Activated CD4-positive, alpha-beta memory T cell treated with anti-CD3 and anti-CD28 coated beads, Interleukin-2, amount 10 ng/mL, durations not matched to agents 7 days and 5 days (primary cell): Measurements from ENCODE around the gene TGM1. TPM values are rescaled to one million over a fixed set of nuclear protein-coding genes. Genes with fewer than 3 reads are reported as not detected.
"Not testable (repeated sequence)": the region's sequence is repeated elsewhere in the genome, so short reads cannot be mapped to it uniquely, and the experiment has no call there.

ENCODE experiments used
- CTCF ChIA-PET: fragments of 350-600 bp; sonication (Branson Sonifier 250); formaldehyde crosslinking; loops from one replicate; lab custom pipeline; 2021; ENCODE audit warnings: antibody characterized with exemption, inconsistent platforms; lab: Charles Lee
- POLR2A ChIA-PET: fragments of 350-600 bp; sonication (Branson Sonifier 250); formaldehyde crosslinking; loops from one replicate; lab custom pipeline; 2021; ENCODE audit warnings: antibody characterized with exemption; lab: Charles Lee
- DNase-seq: peaks from one replicate; pipeline ENCODE4 v3.0.0-alpha.2; 2020
- H3K27ac Mint-ChIP-seq: one replicate; pipeline ENCODE4 v1.8.0; 2021; ENCODE audit warnings: mild to moderate bottlenecking, mixed read lengths
- H3K27me3 Mint-ChIP-seq: one replicate; pipeline ENCODE4 v1.8.0; 2021; ENCODE audit warnings: mixed read lengths
- H3K36me3 Mint-ChIP-seq: one replicate; pipeline ENCODE4 v1.8.0; 2021; ENCODE audit warnings: low read depth, mixed read lengths
- H3K4me1 Mint-ChIP-seq: one replicate; pipeline ENCODE4 v1.8.0; 2021; ENCODE audit warnings: mixed read lengths
- H3K4me3 Mint-ChIP-seq: one replicate; pipeline ENCODE4 v1.8.0; 2021; ENCODE audit warnings: mild to moderate bottlenecking, mixed read lengths
- H3K9me3 Mint-ChIP-seq: one replicate; pipeline ENCODE4 v1.8.0; 2021; ENCODE audit warnings: mixed read lengths
- total RNA-seq, 2 experiments: library from RNA; stranded (reverse); gene quantifications; one replicate each; pipeline ENCODE4 v1.2.3, GENCODE V29; 2021

The TGM1 gene
- total RNA-seq, 2 experiments from 2014 or later, result 4.0 to 4.4 TPM

DNA sequence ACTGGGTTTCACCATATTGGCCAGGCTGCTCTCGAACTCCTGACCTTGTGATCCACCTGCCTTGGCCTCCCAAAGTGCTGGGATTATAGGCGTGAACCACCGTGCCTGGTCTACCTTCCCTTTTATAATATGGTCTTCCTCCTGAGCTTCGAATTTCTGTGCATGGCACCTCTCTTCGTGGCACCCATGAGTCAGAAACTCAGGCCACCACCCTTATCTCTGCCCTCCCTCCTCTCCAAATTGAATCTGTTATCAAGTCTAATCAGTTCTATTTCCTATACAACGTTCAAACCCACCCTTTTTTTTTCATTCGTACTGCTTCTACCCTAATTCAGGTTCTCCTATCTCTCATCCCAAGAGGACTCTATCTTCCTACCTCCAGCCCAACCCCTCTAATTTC lies 15.6 kb downstream of the TGM1 start:
- peaks cover 13% of the 10 kb centered on the region for H3K36me3 Mint-ChIP-seq
- H3K4me3 Mint-ChIP-seq, result peak overlapping the region; percentile 23
- H3K27ac Mint-ChIP-seq, result peak overlapping the region; percentile 87
- H3K4me1 Mint-ChIP-seq, result peaks cover 61% of the 10 kb centered on the region
- DNase-seq, result no peak
- H3K9me3 Mint-ChIP-seq, result no peaks in the 10 kb centered on the region
- POLR2A ChIA-PET, result interaction anchor here (0.8 to 7.8 kb wide), 27 partner anchors 9 to 194 kb away, joined by 3 to 127 read pairs (median 6); partner anchors contain the start of genes CBLN3, CHMP4A, CIDEB and DCAF11
- no peaks in the 10 kb centered on the region for H3K27me3 Mint-ChIP-seq
- CTCF ChIA-PET, result interaction anchor here (0.8 to 9.2 kb wide), 18 partner anchors 10 to 189 kb away, joined by 3 to 213 read pairs (median 6); partner anchors contain the start of genes CIDEB, DHRS1, LTB4R and MDP1

DNA sequence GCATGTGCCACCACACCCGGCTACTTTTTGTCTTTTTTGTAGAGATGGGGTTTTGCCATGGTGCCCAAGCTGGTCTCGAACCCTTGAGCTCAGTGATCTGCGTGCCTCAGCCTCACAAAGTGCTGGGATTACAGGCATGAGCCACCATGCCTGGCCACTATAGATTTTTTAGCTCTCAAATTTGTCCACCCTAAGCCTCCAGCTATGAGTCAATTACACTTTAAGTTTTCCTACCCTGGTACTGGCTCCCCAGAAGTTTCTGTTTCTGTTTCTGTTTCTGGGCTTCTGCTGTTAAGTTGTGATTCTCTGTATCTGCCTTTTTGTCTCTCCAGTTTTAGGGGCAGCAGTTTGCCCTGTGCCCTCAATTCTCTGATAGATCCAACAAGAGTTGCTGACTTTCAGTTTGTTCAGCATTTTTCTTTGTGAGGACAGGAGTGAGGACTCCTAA lies 16.2 kb downstream of the TGM1 start:
- Mint-ChIP-seq H3K27ac (peak overlapping the region; percentile 87), H3K27me3 (no peaks in the 10 kb centered on the region), H3K9me3 (no peaks in the 10 kb centered on the region), H3K4me1 (peaks cover 61% of the 10 kb centered on the region), H3K4me3 (peak overlapping the region; percentile 55), H3K36me3 (peaks cover 19% of the 10 kb centered on the region)
- CTCF ChIA-PET, result interaction anchor here (0.7 to 9.2 kb wide), 21 partner anchors 10 to 189 kb away, joined by 3 to 213 read pairs (median 6); partner anchors contain the start of genes CIDEB, DHRS1, IRF9 and LTB4R
- POLR2A ChIA-PET, result interaction anchor here (0.6 to 7.8 kb wide), 32 partner anchors 8 to 256 kb away, joined by 3 to 127 read pairs (median 6); partner anchors contain the start of genes CBLN3, CHMP4A, CIDEB and DCAF11
- peak; percentile 47 for DNase-seq

DNA sequence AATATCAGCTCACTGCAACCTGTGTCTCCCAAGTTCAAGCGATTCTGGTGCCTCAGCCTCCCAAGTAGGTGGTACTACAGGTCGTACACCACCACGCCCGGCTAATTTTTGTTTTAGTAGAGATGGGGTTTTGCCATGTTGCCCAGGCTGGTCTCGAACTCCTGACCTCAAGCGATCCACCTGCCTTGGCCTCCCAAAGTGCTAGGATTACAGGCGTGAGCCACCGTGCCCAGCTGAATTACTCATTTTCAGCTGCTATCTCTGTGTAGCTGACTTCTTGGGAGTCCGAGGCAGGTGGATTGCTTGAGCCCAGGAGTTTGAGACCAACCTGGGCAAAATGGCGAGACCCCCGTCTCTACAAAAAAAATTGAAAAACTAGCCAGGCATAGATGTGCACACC lies 17.6 kb downstream of the TGM1 start:
- Mint-ChIP-seq H3K4me1 (peaks cover 57% of the 10 kb centered on the region), H3K27ac (peak overlapping the region; percentile 50), H3K36me3 (peaks cover 25% of the 10 kb centered on the region)
- not testable (repeated sequence) for H3K9me3 Mint-ChIP-seq, DNase-seq, H3K27me3 Mint-ChIP-seq, H3K4me3 Mint-ChIP-seq
- CTCF ChIA-PET, result interaction anchor here (0.9 to 9.2 kb wide), 9 partner anchors 26 to 186 kb away, joined by 3 to 213 read pairs (median 24); partner anchors contain the start of genes DHRS1, MDP1, NOP9 and RABGGTA
- POLR2A ChIA-PET, result interaction anchor here (0.7 to 7.8 kb wide), 9 partner anchors 10 to 190 kb away, joined by 3 to 127 read pairs (median 6); partner anchors contain the start of genes CHMP4A, CIDEB, DHRS1 and GMPR2

DNA sequence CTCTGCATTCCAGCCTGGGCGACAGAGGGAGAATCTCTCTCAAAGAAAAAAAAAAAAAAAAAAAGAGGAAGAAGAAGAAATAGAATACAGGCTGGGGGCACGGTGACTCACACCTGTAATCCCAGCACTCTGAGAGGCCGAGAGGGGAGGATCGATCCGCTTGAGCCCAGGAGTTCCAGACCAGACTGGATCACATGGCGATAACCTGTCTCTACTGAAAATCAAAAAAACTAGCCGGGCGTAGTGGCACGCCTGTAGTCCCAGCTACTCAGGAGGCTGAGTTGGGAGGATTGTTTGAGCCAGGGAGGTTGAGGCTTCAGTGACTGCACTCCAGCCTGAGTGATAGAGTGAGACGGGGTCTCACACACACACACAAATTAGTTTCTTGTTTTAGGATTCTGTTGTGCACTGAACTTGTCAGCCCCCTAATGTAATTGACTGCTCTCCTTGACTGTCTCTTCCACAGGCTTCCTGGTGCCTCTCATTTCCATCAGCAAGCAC lies 19.6 kb downstream of the TGM1 start:
- ChIA-PET POLR2A (interaction anchor here (1.2 to 7.8 kb wide), 31 partner anchors 8 to 199 kb away, joined by 3 to 127 read pairs (median 12); partner anchors contain the start of genes CBLN3, CHMP4A, CIDEB and DCAF11), CTCF (interaction anchor here (0.7 to 9.2 kb wide), 30 partner anchors 8 to 683 kb away, joined by 3 to 213 read pairs (median 14); partner anchors contain the start of genes CHMP4A, CIDEB, DCAF11 and DHRS1)
- Mint-ChIP-seq H3K9me3 (no peaks in the 10 kb centered on the region), H3K27me3 (no peaks in the 10 kb centered on the region), H3K4me3 (peak overlapping the region; percentile 89), H3K36me3 (peaks cover 39% of the 10 kb centered on the region), H3K4me1 (peaks cover 58% of the 10 kb centered on the region), H3K27ac (peak overlapping the region; percentile 96)
- DNase-seq, result no peak

DNA sequence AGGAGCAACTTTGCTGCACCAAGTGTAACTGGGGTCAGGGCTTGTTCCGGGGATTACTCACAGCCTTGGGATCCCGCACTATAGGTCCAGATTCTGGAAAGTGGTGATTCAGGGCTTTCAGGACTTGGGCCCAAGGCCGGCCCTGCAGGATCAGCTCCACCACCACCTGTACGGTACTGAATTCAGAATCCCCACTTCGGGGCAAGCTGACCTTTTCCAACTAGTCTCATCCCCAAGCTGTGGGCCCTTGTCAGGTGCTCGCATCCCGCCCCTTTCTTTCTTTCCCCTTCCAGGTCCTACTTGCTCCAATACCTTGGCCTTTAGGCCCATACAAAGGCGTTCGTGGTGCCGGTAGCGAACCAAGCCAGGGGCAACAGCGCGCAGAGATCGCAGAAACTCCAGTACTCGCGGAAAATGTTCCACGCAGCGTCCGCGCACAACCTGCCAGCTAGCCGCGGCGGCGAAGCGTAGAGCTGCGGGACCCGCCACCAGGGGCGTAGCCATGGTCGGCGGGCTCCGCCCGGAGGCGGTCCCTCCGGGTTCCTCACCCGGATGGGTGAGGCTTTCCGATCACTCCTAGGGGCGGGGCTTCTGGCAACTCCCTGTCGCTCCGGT lies 21.0 kb downstream of the TGM1 start:
- Mint-ChIP-seq H3K27ac (peak overlapping the region; percentile 96), H3K9me3 (no peaks in the 10 kb centered on the region), H3K4me3 (peak overlapping the region; percentile 89), H3K27me3 (no peaks in the 10 kb centered on the region), H3K4me1 (peaks cover 61% of the 10 kb centered on the region), H3K36me3 (peaks cover 50% of the 10 kb centered on the region)
- peak; percentile 94 for DNase-seq
- POLR2A ChIA-PET, result interaction anchor here (0.7 to 7.8 kb wide), 50 partner anchors 8 to 200 kb away, joined by 3 to 127 read pairs (median 8); partner anchors contain the start of genes CBLN3, CHMP4A, CIDEB and DCAF11
- CTCF ChIA-PET, result interaction anchor here (0.7 to 9.2 kb wide), 39 partner anchors 9 to 195 kb away, joined by 3 to 213 read pairs (median 11); partner anchors contain the start of genes CHMP4A, CIDEB, DCAF11 and DHRS1

DNA sequence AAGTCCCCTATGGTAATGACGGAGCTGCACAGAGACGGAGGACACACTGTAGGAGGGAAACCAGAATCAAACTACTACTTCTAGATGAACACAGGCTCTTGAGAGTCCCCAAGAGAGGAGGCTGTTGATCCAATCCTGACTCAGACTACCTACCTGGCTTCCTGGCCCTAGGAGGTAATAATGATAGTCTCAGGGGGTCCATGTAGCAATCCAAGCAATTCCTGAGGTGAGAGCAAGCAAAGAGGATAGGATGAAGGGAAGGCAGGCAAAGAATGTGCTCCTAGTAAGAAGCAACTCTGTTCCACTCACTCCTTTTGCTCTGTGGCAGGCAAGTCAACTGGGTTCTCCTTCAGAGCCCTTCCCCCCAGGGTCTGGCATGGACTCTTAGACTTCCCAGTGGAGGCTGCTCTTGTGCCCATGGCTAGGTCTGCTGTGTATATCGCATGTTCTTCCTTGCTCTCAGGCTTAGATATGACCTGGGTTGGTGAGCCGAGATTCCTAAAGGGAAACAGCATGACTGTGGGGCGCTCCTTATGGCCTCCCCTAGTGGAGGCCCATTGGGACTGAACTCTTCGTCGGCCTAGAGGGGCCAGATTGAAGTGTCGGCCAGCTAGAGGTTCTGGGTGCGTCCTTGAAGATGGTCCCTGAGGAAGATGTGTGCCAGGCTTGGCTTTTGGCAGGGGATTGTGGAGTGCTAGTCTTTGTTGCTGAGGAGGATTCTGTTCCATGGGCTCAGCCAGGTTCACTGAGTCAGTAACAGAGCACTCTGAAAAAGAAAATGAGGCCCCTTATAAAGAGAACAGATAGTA lies 22.7 kb downstream of the TGM1 start:
- no peak for DNase-seq
- POLR2A ChIA-PET, result interaction anchor here (2.4 to 9.7 kb wide), 10 partner anchors 11 to 191 kb away, joined by 8 to 136 read pairs (median 32); partner anchors contain the start of genes CBLN3, CHMP4A, CIDEB and DHRS1
- H3K4me3 Mint-ChIP-seq, result peak overlapping the region; percentile 89
- peaks cover 65% of the 10 kb centered on the region for H3K36me3 Mint-ChIP-seq
- no peaks in the 10 kb centered on the region for H3K27me3 Mint-ChIP-seq
- CTCF ChIA-PET, result interaction anchor here (2.8 to 4.7 kb wide), 2 partner anchors 7 to 191 kb away, joined by 18 to 56 read pairs; partner anchors contain the start of genes GMPR2 and NEDD8
- no peaks in the 10 kb centered on the region for H3K9me3 Mint-ChIP-seq
- H3K4me1 Mint-ChIP-seq, result peaks cover 71% of the 10 kb centered on the region
- H3K27ac Mint-ChIP-seq, result peak overlapping the region; percentile 56

DNA sequence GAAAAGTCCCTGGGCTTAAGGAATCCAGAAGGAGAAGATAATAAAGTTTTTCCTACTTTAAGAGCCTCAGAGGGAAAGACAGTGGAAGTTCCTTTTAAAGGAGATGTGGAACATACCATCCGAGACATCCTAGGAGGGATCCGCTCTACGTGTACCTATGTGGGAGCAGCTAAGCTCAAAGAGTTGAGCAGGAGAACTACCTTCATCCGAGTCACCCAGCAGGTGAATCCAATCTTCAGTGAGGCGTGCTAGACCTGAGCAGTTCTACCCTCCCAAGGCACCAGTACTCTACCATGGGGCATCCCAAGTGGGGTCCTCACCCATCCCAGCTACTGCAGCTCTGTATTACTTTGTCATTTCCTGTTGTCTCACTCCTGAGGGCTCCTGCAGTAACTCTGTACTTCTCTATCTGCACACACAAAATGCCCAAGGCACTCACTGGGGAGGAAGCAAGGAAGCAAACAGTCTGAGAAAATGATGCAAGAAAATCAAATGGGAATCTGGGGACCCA lies 24.4 kb downstream of the TGM1 start:
- Mint-ChIP-seq H3K9me3 (no peaks in the 10 kb centered on the region), H3K4me3 (no peak overlapping the region), H3K36me3 (peaks cover 78% of the 10 kb centered on the region), H3K27me3 (no peaks in the 10 kb centered on the region), H3K27ac (peak overlapping the region; percentile 6), H3K4me1 (peaks cover 79% of the 10 kb centered on the region)
- DNase-seq, result no peak
- ChIA-PET POLR2A (interaction anchor here (0.9 to 9.7 kb wide), 8 partner anchors 9 to 192 kb away, joined by 3 to 136 read pairs (median 5); partner anchors contain the start of genes CHMP4A, DHRS1, IRF9 and KHNYN), CTCF (interaction anchor here (1.0 to 1.6 kb wide), 5 partner anchors 25 to 193 kb away, joined by 3 to 7 read pairs (median 4); partner anchors contain the start of genes CHMP4A, CIDEB and RABGGTA)

DNA sequence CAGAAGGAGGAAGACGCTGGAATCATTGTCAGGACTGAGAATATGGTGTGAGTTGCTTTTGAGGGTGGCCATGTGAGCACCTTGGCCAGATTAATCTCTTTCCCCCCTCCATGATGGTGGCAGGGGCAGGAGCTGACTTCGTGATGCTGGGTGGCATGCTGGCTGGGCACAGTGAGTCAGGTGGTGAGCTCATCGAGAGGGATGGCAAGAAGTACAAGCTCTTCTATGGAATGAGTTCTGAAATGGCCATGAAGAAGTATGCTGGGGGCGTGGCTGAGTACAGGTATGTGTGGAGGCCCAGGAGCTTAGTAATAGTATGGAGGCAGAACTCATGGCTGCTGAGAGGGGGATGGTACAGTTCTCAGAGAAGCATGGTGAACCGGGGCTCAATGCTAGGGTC lies 24.9 kb downstream of the TGM1 start:
- Mint-ChIP-seq H3K27me3 (no peaks in the 10 kb centered on the region), H3K27ac (no peak overlapping the region), H3K36me3 (peaks cover 79% of the 10 kb centered on the region), H3K9me3 (no peaks in the 10 kb centered on the region), H3K4me3 (no peak overlapping the region), H3K4me1 (peaks cover 77% of the 10 kb centered on the region)
- ChIA-PET CTCF (interaction anchor here (1.0 to 1.6 kb wide), 5 partner anchors 25 to 193 kb away, joined by 3 to 7 read pairs (median 4); partner anchors contain the start of genes CHMP4A, CIDEB and RABGGTA), POLR2A (interaction anchor here (0.7 to 9.7 kb wide), 9 partner anchors 9 to 192 kb away, joined by 3 to 136 read pairs (median 5); partner anchors contain the start of genes CHMP4A, DHRS1, IRF9 and KHNYN)
- no peak for DNase-seq

DNA sequence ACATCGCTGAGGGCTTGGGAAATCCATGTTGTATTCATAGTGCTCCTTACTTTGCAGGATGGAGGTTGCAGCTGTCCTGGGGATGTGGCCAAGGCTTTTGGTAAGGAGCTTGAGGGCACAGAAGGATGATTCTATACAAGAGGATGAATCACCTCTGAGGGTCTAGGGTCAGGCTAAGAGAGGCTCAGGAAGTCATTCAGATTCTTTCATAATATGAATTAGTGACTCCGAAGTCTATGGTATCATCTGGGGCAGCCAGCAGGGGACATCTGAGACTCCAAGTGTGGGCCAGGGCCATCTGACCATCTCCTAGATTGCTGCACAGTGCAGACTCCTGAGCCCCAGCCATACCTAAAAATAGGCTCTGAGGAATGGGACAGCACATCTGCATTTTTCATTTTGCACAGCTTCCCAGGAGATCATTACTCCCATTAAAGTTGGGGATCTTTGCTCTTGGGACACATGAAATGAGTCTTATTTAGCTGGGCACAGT lies 25.5 kb downstream of the TGM1 start:
- Mint-ChIP-seq H3K36me3 (peaks cover 79% of the 10 kb centered on the region), H3K27me3 (no peaks in the 10 kb centered on the region), H3K4me1 (peaks cover 75% of the 10 kb centered on the region), H3K27ac (no peak overlapping the region), H3K9me3 (no peaks in the 10 kb centered on the region), H3K4me3 (no peak overlapping the region)
- DNase-seq, result no peak
- ChIA-PET CTCF (interaction anchor here (1.0 to 1.6 kb wide), 5 partner anchors 24 to 194 kb away, joined by 3 to 7 read pairs (median 4); partner anchors contain the start of genes CHMP4A, CIDEB and RABGGTA), POLR2A (interaction anchor here (0.7 to 9.7 kb wide), 10 partner anchors 10 to 96 kb away, joined by 3 to 136 read pairs (median 4); partner anchors contain the start of genes CHMP4A, DHRS1, IRF9 and LTB4R)

DNA sequence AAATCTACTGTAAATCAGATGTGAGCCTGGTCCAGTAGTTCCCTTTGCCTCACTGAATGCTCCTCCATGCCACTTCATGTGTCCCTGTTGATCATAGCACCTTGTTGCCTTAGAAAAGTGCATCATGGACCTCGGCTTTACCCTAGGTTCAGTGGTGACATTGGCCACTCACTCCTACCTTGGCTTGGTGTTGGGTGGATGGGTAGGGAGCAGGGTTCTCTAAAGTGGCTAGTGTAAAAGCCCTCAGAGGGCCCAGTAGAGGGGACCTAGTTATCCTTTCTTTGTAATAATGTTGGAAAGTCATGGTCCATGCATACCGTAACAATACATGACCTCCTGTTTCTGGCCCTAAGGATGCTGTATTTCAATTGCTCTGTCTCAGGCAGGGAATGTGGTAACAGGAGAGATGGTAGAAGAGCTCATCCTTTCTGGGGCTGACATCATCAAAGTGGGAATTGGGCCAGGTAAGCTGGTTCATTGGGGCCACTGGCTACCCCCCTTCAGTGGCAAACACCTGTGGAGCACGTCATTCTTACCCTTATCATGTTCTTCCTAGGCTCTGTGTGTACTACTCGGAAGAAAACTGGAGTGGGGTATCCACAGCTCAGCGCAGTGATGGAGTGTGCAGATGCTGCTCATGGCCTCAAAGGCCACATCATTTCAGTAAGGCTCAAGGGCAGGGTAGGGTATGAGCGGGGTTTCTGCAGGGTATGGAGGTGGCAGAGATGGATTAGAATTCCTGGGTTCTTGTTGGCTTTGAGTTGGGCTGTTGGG lies 26.1 kb downstream of the TGM1 start:
- no peaks in the 10 kb centered on the region for H3K9me3 Mint-ChIP-seq
- no peak overlapping the region for H3K27ac Mint-ChIP-seq
- ChIA-PET CTCF (no interaction called here), POLR2A (interaction anchor here (1.1 to 9.7 kb wide), 4 partner anchors 23 to 96 kb away, joined by 3 to 136 read pairs (median 8); partner anchors contain the start of genes CHMP4A, IRF9 and MDP1)
- H3K4me1 Mint-ChIP-seq, result peaks cover 75% of the 10 kb centered on the region
- no peak for DNase-seq
- peaks cover 74% of the 10 kb centered on the region for H3K36me3 Mint-ChIP-seq
- H3K27me3 Mint-ChIP-seq, result no peaks in the 10 kb centered on the region
- H3K4me3 Mint-ChIP-seq, result no peak overlapping the region
